DMS79 treated with DMSO at 0.1 percent for 48 hours (cell line): Measurements from ENCODE around the gene FHIP1B.

Experiments
- DNase-seq: peaks from one replicate; lab custom pipeline; 2025; lab: John Stamatoyannopoulos, UW

FHIP1B gene

DNA sequence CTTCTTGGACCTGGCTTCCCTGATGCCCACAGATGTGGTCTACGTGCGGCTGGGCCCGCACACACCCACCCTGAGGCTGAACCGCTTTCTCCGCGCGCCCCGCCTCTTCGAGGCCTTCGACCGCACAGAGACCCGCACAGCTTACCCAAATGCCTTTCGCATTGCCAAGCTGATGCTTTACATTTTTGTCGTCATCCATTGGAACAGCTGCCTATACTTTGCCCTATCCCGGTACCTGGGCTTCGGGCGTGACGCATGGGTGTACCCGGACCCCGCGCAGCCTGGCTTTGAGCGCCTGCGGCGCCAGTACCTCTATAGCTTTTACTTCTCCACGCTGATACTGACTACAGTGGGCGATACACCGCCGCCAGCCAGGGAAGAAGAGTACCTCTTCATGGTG, 5.7 kb upstream of the FHIP1B start:
- DNase-seq = no peak

GRCh38 chr11:6238902-6239301, 4.5 kb upstream of the FHIP1B start, which contains the start of gene CNGA4:
CNGA4 (plus strand) TSS chr11:6239089; CDS start chr11:6239207, 118 bp downstream.
- no peak for DNase-seq

DNA sequence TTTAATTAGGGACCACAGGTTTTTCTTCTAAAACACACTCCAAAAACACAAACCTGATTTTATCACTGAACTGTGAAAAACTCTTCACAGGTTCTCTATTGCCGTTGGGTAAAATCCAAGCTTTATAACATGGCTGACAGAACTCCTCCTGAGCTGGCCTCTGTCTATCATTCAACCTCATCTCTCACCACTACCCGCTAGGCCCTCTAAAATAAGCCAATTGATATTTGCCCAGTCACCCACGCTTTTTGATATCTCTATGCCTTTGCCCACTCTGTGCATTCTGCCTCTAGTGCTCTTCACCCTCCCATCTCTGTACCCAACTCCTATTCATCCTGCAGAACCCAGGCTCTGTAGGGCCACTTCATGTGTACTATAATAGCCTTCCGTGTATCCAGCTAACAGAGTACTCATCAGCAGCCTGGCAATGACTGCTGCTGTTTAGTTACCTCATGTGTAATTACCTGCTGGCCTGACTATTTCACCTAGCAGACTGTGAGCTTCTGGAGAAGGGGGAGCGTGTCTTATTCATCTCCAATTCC, 3.4 kb upstream of the FHIP1B start:
- DNase-seq = no peak

DNA sequence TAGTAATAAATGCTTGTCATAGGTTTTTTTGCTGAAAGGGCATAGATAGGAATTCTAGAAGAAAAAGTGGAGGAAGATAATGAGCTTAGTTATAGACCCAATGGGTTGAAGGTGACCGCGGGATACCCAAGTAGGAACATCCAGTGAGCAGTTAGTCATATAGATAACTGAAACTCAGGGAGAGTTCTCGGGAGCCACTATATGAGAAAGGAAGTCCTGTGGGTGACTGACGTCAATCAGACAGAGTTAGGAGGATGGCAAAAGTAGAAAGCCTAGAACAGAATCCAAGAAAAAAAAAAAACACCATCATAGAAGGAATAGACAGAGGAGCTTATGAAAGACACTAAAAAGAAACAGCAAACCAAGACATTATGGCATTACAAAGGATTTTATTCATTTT, 2.8 kb upstream of the FHIP1B start:
- DNase-seq = no peak

DNA sequence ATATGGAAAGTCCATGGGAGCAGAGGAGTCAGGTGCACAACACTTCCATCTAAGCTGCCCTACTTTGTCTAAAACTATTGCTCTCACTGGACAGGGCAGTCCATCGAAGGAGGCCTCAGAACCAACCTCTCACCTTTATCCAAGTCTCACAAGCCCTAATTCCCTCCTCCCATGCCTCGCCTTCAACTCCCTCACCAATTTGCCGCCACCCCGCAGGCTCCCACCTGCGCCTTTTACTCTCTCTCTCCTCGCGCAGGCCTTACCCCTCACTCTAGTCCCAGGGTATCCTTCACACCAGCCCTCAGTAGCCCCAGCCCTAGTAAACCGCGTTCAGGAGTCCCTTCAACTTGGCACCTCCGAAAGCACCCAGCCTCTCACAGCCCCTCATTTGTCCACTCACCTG, 451 bp downstream of the FHIP1B start:
- DNase-seq = no peak

- no peak for DNase-seq
Measured at GRCh38 chr11:6232899-6233298, 1.5 kb downstream of the FHIP1B start.

- no peak for DNase-seq
Measured at GRCh38 chr11:6229911-6230310, 4.5 kb downstream of the FHIP1B start.

DNA sequence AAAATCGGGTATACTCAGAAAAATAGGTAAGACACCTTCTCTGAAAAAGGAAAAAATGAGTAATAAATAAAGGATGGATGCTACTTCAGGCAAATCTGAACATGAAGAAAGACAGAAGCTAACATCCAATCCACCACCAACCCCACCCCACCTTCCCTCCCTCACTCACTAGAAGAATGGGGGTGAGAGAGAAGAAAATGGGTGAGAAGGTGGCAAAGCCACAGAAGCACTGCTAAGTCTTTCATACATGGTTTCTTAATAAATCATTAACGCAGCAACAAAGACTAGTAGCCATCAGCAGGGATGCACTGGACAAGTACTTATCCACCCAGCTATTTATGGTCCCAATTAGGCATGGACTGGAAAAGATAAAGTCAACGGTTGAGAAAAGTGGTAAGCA, 5.9 kb downstream of the FHIP1B start:
- no peak for DNase-seq

DNA sequence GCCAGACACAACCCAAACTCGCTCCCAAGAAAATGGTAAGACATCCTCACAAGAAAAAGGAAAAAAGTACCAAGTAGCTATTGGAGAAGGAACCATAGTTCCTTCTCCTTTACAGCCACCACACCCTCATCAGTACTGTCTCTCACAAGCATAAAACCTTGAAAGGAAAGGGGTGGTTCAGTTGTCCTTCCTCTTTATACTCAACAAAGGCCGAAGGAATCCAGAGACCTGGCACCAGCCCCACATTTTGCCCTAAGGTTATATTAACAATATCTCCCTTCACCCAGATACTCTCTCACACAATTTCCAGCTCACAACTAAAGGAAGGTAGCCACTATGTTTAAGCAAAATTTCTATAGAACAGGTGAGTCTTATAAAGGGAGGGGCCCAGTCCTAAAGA, 8.5 kb downstream of the FHIP1B start:
- no peak for DNase-seq

DNA sequence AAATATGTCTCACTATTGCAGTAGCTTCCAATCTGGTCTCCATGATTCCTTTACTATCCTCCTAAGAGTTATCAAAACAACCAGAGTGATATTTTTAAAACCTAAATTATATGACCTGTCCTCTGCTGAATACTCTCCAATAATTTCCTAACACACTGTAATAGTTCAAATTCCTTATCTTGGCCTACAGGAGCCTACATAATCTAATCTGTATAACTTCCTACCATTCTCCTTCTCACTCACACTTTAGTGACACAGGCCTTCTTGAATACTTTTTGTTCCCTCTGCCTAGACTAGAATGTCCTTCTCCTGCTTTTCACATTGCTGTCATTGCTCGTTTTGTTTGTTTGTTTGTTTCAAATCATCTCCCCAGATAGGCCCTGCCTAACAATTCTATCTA, 9.4 kb downstream of the FHIP1B start:
- DNase-seq = no peak

DNA sequence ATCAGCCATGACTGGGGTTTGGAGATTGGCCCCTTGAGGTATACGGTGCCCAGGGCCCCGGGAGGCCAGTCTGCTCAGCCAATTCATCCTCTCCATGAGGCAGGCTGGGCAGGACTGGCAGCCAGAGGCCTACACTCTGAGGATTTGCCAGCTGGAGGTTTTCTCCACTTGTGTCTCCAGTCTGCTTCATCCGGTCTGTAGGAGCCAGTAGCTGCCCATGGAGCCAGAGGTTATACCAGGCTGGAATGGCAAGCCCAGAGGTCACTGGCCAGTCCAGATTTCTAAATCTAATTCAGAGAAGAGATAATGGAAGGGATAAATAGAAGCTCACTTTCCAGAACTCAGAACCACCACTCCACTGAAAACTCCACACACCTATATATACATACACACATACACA, 10.0 kb downstream of the FHIP1B start:
- DNase-seq = no peak

DNA sequence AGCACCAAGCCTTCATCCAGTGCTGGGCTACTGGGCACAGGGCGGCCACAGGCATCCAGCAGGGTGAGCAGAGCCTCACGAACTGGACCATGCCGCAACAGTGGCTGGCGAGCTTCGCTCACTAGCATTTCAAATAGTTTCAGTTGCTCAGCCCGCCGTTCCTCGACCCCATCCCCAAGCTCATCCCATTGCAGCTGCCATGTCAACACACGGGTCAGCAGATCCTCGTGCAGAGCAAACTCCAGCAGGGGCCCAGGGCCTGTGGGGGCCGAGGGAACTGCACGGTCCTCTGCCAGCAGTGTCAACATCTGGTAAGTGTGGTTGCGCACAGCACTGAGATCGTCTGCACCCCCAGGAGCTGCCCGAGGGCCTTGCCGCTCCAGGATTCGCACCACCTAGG, 10.6 kb downstream of the FHIP1B start:
- no peak for DNase-seq

- DNase-seq = no peak
Measured at GRCh38 chr11:6219359-6219758, 15.1 kb downstream of the FHIP1B start.

DNA sequence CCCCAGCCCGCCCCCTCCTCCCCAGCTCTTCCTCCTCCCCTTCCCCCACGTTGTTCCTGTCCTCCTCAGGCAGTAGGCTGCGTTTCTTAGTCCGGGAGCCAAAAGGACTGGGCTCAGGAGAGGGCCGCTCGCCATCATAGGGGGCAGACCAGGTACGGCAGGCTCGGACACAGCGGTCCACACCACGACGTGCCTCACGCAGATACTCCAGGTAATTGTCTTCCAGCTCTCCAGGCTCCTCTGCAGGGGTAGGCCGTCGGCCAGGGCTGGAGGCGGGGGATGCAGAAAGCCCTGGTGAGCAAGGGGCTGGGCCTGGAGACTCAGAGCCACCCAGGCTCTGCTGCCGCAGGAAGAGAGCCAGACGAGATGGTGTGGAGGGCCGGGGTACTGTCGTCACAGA, 16.7 kb downstream of the FHIP1B start:
- no peak for DNase-seq

GRCh38 chr11:6216501-6216900, 17.9 kb downstream of the FHIP1B start:
- DNase-seq = no peak

DNA sequence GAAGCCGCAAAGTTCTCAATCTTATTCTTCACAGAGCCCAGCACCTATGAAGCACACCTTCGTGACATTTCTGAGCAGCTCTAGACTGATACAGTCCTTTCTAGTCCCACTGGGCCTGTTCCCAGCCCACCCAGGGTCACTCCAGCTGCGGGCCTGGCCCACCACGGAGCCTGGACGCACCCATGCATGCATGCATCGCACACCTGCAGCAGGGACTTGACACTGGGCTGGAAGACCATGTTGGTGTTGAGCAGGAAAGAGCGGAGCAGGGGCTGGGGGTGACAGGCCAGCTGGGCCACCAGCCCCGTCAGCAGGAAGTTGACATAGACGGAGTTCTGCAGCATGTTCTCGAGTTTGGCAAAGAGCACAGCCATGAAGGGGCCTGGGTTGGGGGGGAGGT, 19.9 kb downstream of the FHIP1B start:
- no peak for DNase-seq

- no peak for DNase-seq
Measured at GRCh38 chr11:6210274-6210955, 24.0 kb downstream of the FHIP1B start.

- no peak for DNase-seq
Measured at GRCh38 chr11:6209801-6210200, 24.6 kb downstream of the FHIP1B start.

DNA sequence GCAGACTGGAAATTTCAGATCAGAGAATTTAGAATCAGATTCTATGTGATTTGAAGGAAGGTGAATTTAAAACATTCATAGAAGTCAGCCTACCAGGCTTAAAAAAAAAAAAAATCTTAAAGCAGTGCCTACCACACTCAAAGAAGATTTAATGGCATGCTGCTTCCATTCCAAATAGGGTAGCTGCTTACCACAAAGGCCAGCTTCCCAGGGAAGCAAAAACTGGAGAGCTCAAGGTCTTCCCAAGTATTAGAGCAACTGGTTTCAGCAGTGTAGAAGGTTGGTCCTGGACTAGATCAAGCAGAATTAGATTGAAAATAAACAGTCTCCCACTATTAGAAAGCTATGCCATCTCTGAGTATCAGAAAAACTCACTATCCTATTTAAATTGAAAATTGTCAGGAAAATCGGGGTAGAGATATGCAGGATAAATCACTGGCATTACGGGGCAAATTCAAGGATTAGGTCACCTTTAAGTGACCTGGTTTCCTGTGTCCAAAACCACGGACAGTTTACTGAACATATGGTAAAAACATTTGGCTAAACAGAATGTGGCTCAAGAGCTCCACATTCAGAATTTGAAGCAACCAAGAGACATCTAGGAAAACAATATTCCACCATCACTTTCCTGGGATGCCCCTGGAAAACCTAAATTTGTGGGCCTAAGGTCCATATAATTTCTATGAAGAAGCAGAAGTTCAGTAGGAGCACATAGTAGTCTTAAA, 27.8 kb downstream of the FHIP1B start:
- no peak for DNase-seq

DNA sequence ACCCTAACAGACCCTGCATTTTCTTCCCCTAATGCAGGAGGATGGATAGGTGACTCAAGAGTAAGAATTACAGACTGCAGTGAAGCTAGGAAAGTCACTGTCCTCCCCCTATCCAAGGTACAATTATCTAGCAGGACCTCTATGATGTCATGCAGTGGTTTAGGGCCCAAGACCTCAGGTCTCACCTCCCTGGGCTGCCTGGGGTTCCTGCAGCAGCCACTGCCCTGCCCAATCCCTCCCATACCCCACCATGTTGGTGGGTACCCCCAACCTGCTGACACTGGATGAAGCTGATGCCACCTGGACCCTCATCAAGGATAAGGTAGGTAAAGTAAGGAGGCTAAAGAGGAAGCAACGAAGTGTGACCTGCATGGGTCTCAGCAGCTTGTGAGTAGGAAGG, 29.1 kb downstream of the FHIP1B start, which contains the start of gene C11orf42:
Gene C11orf42 (plus strand): TSS at position 192 of the 400 bp plus-strand sequence. CDS start 59 bp downstream, at position 251.
- no peak for DNase-seq

DNA sequence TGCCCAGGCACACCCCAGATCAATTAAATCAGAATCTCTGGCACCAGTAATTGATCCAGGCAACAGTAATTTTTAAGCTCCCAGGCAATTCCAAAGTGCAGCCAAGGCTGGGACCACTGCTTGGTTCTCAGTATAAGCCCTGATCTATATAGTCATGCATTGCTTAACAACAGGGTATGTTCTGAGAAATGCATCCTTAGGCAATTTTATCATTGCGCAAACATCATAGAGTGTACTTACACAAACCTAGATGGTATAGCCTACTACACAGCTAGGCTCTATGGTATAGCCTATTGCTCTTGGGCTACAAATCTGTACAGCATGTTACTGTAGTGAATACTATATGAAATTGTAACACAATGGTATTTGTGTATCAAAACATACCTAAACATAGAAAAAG, 29.7 kb downstream of the FHIP1B start:
- DNase-seq = no peak

DNA sequence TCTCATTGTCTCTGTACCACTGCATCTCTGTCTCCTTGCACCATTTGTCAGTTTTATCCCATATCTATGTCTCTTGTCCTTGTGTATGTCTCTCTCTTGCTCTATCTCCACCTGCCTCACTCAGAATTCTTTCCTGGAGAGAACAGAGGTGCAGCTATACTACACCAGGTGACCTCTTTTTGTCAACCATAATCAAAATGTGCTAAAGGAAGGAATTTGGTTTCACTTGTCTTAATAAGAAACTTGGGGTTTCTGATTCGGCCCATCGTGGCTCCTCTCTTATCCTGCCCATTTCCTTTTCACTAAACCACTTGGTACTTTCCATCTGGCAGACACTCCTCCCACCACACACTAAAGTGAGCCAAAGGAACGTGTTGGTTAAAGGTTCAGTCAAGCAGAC, 31.1 kb downstream of the FHIP1B start:
- DNase-seq = no peak

DNA sequence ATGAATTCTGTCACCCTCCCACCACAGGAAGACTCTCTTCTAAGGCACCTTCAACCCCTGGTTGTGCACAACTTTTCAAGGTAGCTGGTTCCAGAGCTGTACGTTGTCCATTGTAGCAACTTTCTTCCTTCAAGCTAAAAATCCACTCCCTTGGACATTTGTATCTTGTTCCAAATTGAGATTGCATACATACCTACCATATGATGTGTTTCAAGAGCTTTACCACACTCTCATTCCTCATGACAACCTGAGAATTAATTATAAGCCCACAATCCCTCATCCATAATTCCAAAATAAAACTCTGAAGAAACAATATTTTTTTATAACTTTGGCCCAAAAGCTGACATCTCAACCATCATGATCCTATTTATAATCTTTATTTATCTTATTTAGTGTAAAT, 32.4 kb downstream of the FHIP1B start:
- no peak for DNase-seq
